ENCODE measurements around the gene PTEN. TPM values are rescaled to one million over a fixed set of nuclear protein-coding genes. Genes with fewer than 3 reads are reported as not detected.
A peak's percentile ranks its signal among the peaks of the same experiment; 100 is the strongest.
"Not testable (repeated sequence)": the region's sequence is repeated elsewhere in the genome, so short reads cannot be mapped to it uniquely, and the experiment has no call there.

Gene PTEN
- polyA plus RNA-seq, 4 donors = 57.5 to 84.0 (median 70.2) TPM

GRCh38 chr10:87844837-87845623 lies 18.4 kb upstream of the PTEN start:
- no peak for DNase-seq (ENCODE audit: low read depth in 4 of 4, low spot score in 3 of 4)

- DNase-seq (ENCODE audit: low read depth in 4 of 4, low spot score in 3 of 4) = no peak
Measured at GRCh38 chr10:87845624-87845998, 17.8 kb upstream of the PTEN start.

GRCh38 chr10:87846023-87846422 lies 17.4 kb upstream of the PTEN start:
- no peak for DNase-seq (ENCODE audit: low read depth in 4 of 4, low spot score in 3 of 4)

- not testable (repeated sequence) for DNase-seq (ENCODE audit: low read depth in 4 of 4, low spot score in 3 of 4)
Measured at GRCh38 chr10:87846711-87847110, 16.7 kb upstream of the PTEN start.

- no peak for DNase-seq (ENCODE audit: low read depth in 4 of 4, low spot score in 3 of 4)
Measured at GRCh38 chr10:87847550-87847949, 15.9 kb upstream of the PTEN start.

GRCh38 chr10:87849001-87849400 lies 14.4 kb upstream of the PTEN start:
- no peak for DNase-seq (ENCODE audit: low read depth in 4 of 4, low spot score in 3 of 4)

- no peak for DNase-seq (ENCODE audit: low read depth in 4 of 4, low spot score in 3 of 4)
Measured at GRCh38 chr10:87850742-87851205, 12.7 kb upstream of the PTEN start.

GRCh38 chr10:87852089-87852488 lies 11.3 kb upstream of the PTEN start:
- no peak for DNase-seq (ENCODE audit: low read depth in 4 of 4, low spot score in 3 of 4)

- DNase-seq (ENCODE audit: low read depth in 4 of 4, low spot score in 3 of 4) = not testable (repeated sequence)
Measured at GRCh38 chr10:87855247-87855646, 8.2 kb upstream of the PTEN start.

GRCh38 chr10:87855665-87856064 lies 7.8 kb upstream of the PTEN start:
- not testable (repeated sequence) for DNase-seq (ENCODE audit: low read depth in 4 of 4, low spot score in 3 of 4)

- no peak for DNase-seq (ENCODE audit: low read depth in 4 of 4, low spot score in 3 of 4)
Measured at GRCh38 chr10:87860156-87860795, 3.1 kb upstream of the PTEN start.

- DNase-seq (ENCODE audit: low read depth in 4 of 4, low spot score in 3 of 4) = no peak
Measured at GRCh38 chr10:87860816-87861403, 2.5 kb upstream of the PTEN start.

- no peak for DNase-seq (ENCODE audit: low read depth in 4 of 4, low spot score in 3 of 4)
Measured at GRCh38 chr10:87861566-87861952, 1.9 kb upstream of the PTEN start.

- peak; percentile 96 to 97 (median 96) for DNase-seq (ENCODE audit: low read depth in 4 of 4, low spot score in 3 of 4)
Measured at GRCh38 chr10:87861953-87862678, 1.3 kb upstream of the PTEN start.

- no peak for DNase-seq (ENCODE audit: low read depth in 4 of 4, low spot score in 3 of 4)
Measured at GRCh38 chr10:87862679-87863052, 759 bp upstream of the PTEN start.

GRCh38 chr10:87863951-87864495 lies 598 bp downstream of the PTEN start:
- not testable (repeated sequence) for DNase-seq (ENCODE audit: low read depth in 4 of 4, low spot score in 3 of 4)

GRCh38 chr10:87864496-87865059 lies 1.2 kb downstream of the PTEN start:
- DNase-seq (ENCODE audit: low read depth in 4 of 4, low spot score in 3 of 4) = no peak

GRCh38 chr10:87865241-87865881 lies 1.9 kb downstream of the PTEN start:
- DNase-seq (ENCODE audit: low read depth in 4 of 4, low spot score in 3 of 4) = no peak

- no peak for DNase-seq (ENCODE audit: low read depth in 4 of 4, low spot score in 3 of 4)
Measured at GRCh38 chr10:87866412-87866974, 3.1 kb downstream of the PTEN start.

GRCh38 chr10:87867453-87867852 lies 4.0 kb downstream of the PTEN start:
- no peak for DNase-seq (ENCODE audit: low read depth in 4 of 4, low spot score in 3 of 4)
